ENCODE results near the gene PERM1. TPM values are rescaled to one million over a fixed set of nuclear protein-coding genes. Genes with fewer than 3 reads are reported as not detected.
A peak's percentile ranks its signal among the peaks of the same experiment; 100 is the strongest.

Gene PERM1
- total RNA-seq, 1 experiment from 2014 or later, result 0.39 TPM

DNA sequence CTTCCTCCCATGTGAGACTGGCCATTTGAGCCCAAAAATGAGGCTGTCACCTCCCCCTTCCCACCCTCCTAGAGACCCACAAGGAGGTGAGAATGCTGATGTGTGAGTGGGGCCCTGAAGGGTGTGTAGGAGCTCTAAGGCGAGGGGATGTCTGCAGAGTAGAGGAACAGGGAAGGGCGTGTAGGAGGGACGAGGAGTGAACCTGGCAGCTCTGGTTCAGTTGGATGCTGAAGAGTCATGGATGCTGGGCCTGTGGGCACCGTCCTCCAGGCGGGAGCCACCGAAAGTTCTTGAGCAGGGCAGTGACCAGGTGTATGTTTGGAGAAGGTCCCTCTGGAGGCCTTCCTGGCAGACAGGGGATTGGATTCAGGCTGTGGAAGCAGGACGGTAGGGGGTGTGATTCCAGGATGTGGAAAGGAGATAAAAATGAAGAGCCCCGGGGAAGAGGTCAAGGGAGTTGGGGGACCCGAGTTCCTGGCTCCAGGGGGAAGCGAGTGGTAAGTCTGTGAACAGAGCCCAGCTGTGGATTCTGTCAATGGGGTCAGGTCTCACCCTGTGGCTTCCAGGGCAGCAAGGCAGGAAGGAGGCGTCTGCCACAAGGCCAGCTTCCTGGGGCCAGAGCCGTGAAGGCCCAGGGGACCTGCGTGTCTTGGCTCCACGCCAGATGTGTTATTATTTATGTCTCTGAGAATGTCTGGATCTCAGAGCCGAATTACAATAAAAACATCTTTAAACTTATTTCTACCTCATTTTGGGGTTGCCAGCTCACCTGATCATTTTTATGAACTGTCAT, 50.3 kb downstream of the PERM1 start:
- H3K36me3 ChIP-seq (ENCODE audit: control insufficient read depth in 1 of 2, insufficient read depth in 2 of 2, low read length in 2 of 2), result no peaks in the 10 kb centered on the region
- BruUV-seq (replicated peaks), result no TSS peak
- H3K27me3 ChIP-seq (ENCODE audit: insufficient read depth, low read length), result peaks cover 9% of the 10 kb centered on the region; the same call in 1 of the 2 replicates
- intact Hi-C loops (cut with micrococcal nuclease), result no loop called here
- ChIA-PET CTCF (no interaction called here), POLR2A (no interaction called here), RAD21 (ENCODE audit: low non-redundant PET in 1 of 2, low total read pairs in 2 of 2, uncharacterized antibody in 2 of 2, unreplicated experiment in 2 of 2) (no interaction called here)
- TF ChIP-seq POLR2A (IDR thresholded peaks at IDR 0.05; ENCODE audit: borderline replicate concordance, extremely low read depth, insufficient read depth, insufficient read length), result no peak
- TF ChIP-seq TCF7L2 (IDR thresholded peaks at IDR 0.05; ENCODE audit: borderline replicate concordance, extremely low read depth, insufficient read depth, insufficient read length), result no peak
- TF ChIP-seq ZNF274 (IDR thresholded peaks at IDR 0.05; ENCODE audit: low read depth, low read length), result no peak
- no peak for TF ChIP-seq POLR2AphosphoS5 (IDR thresholded peaks at IDR 0.05; ENCODE audit: low read depth, low read length)
- no peak for TF ChIP-seq CBX3 (IDR thresholded peaks at IDR 0.05; ENCODE audit: low read depth)
- TF ChIP-seq, protein P1, sequence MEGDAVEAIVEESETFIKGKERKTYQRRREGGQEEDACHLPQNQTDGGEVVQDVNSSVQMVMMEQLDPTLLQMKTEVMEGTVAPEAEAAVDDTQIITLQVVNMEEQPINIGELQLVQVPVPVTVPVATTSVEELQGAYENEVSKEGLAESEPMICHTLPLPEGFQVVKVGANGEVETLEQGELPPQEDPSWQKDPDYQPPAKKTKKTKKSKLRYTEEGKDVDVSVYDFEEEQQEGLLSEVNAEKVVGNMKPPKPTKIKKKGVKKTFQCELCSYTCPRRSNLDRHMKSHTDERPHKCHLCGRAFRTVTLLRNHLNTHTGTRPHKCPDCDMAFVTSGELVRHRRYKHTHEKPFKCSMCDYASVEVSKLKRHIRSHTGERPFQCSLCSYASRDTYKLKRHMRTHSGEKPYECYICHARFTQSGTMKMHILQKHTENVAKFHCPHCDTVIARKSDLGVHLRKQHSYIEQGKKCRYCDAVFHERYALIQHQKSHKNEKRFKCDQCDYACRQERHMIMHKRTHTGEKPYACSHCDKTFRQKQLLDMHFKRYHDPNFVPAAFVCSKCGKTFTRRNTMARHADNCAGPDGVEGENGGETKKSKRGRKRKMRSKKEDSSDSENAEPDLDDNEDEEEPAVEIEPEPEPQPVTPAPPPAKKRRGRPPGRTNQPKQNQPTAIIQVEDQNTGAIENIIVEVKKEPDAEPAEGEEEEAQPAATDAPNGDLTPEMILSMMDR (IDR thresholded peaks at IDR 0.05 in 2 of 3, conservative IDR thresholded peaks at IDR 0.05 in 1 of 3; ENCODE audit: borderline replicate concordance in 1 of 3, insufficient read depth in 1 of 3, low read depth in 2 of 3, low read length in 2 of 3), result 0 out of 6 replicates have a peak, but pooled peaks of 1 of the 3 experiments have one; percentile 5
- no peaks in the 10 kb centered on the region for H4K20me1 ChIP-seq (ENCODE audit: insufficient read depth)
- no peaks in the 10 kb centered on the region for H3K9me2 ChIP-seq (ENCODE audit: insufficient read depth)
- no peak overlapping the region for H2AFZ ChIP-seq (ENCODE audit: low read depth, low read length, poor library complexity, severe bottlenecking)
- no peak overlapping the region for H3K4me3 ChIP-seq (replicated peaks in 1 of 2; ENCODE audit: low read depth in 1 of 2, low read length in 2 of 2)
- no peaks in the 10 kb centered on the region for H3K9me3 ChIP-seq (ENCODE audit: control insufficient read depth in 1 of 2, insufficient read depth in 1 of 2, low read depth in 1 of 2, low read length in 2 of 2)
- H3K27ac ChIP-seq (ENCODE audit: low read depth, low read length), result no peak overlapping the region
- H3K4me1 ChIP-seq (ENCODE audit: control insufficient read depth in 1 of 2, insufficient read depth in 2 of 2, low read length in 2 of 2), result peaks cover 0 to 13% of the 10 kb centered on the region in 2 experiments; a peak in 2 of 4 replicates
- ATAC-seq, result no peak
- H3K79me2 ChIP-seq (ENCODE audit: insufficient read depth, low read length), result no peaks in the 10 kb centered on the region
- no peak overlapping the region for H3K9ac ChIP-seq (ENCODE audit: low read length)
- no peak for DNase-seq (ENCODE audit: low read depth, low spot score)
- no peak overlapping the region for H3K4me2 ChIP-seq (ENCODE audit: low read length)

All from HCT116 (cell line).